GM21723 (cell line): ENCODE data around the gene BCAS3.

Source experiments
- ATAC-seq: cut with Tn5 transposase; IDR thresholded peaks from one replicate; pipeline ENCODE4 v1.9.1; 2021; ENCODE audit warnings: mild to moderate bottlenecking, moderate library complexity; ENCODE audit not compliant: unreplicated experiment

The BCAS3 gene

GRCh38 chr17:61175298-61176142 is 497.9 kb downstream of the BCAS3 start:
- ATAC-seq: no peak

- ATAC-seq: no peak
These were observed 499.7 kb downstream of the BCAS3 start for GRCh38 chr17:61177351-61177750.

- ATAC-seq: no peak
These were observed 500.6 kb downstream of the BCAS3 start for GRCh38 chr17:61178284-61178683.

- ATAC-seq: no peak
These were observed 501.7 kb downstream of the BCAS3 start for GRCh38 chr17:61179380-61179806.

GRCh38 chr17:61183793-61184192 is 506.1 kb downstream of the BCAS3 start:
- ATAC-seq: no peak

- ATAC-seq: no peak
These were observed 507.7 kb downstream of the BCAS3 start for GRCh38 chr17:61185385-61185784.

DNA sequence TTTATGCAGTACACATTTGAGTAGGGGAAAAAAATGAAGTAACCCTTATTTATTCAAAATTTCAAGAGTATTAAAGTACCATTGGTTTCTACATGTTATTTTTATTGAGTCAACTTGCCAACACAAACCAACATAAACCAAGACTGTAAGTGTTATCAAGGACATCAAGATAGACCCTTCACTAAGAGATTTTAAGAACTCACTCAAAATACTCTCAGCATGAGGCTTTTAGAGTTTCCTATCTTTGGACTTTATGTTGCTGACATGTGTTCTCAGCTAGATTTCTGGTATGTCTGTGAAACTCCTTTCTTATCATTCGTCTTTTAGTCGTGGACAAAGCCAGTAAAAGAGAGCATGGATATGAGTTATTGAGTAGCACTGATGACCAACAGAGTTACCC is 509.4 kb downstream of the BCAS3 start:
- ATAC-seq: no peak

DNA sequence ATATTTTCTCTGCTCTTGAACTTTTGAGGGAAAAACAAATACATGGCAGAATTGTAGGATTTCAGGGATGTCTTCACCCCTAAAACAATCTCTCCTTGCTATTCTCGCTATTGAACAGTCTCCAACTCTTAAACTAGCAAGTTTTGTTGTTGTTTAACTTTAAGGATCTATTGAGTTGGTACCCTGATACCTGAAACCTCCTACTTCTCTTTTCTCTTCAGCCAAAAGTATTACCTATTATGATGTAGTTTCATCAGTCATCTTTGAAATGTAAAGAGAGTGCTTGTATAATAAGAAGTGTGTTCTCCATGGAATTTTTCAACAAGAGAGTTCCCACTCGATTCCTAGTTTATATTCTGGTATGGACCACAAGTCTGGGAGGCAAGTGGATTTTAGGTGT is 510.4 kb downstream of the BCAS3 start:
- no peak for ATAC-seq

GRCh38 chr17:61189968-61190367 is 512.3 kb downstream of the BCAS3 start:
- no peak for ATAC-seq

GRCh38 chr17:61196302-61196704 is 518.7 kb downstream of the BCAS3 start:
- no peak for ATAC-seq

GRCh38 chr17:61196799-61197198 is 519.1 kb downstream of the BCAS3 start:
- ATAC-seq: no peak

DNA sequence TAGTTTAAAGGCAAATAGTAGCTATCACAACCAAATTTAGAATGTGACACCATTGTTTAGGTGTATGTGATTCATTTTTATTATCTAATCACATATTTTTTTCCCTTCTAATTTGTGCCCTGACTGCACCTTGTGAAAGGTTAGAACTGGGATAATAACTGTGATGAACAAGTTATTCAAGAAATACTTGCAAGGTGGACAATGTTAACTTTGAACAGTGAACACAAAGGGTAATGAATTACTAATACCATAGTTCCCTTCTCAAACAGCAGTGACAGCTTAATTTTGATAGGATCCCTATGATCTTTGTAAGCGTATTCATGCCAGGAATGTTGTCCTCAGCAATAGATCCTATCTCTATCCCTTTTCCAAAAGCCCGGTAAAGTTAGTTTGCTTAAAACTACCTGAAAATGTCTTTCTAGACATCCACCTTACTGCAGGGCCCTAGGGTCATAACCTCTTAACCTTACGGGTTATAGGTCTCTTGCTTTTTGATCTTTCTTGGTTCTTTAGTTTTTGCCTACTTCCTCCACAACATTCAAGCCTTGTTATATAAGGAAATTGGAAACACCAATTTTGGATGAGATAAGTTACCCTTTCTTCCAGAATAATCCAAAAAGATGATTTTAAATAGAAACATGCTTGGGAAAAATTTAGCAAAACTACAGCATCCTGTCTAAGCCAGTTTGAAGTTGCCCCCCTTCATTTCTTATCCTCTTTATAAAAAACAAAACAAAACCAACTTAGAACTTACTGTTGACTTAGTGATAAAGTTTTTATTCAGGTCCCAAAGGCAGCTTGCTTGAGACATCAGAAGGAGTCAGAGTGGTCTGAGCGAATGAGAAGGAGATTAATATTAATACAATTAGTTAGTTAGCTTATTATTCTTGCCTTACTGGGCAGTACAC is 522.0 kb downstream of the BCAS3 start:
- no peak for ATAC-seq

DNA sequence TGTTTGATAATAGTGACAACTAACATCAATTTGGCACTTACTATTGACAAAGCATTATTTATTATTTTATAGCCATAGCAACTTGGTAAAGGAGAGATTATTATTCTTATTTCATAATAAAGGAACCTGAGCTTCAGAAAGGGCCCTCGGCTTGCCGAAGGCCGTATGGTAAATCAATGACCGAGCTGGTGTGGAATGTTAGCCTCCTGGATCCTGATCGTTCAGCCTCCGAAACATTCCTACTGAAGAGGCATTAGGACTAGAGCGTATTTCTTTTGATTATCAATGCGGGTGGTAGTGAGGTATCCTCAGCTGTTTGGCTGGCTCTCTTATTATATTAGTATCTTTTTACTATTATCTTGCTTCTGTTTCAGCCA is 522.7 kb downstream of the BCAS3 start:
- ATAC-seq: no peak

- no peak for ATAC-seq
These were observed 523.6 kb downstream of the BCAS3 start for GRCh38 chr17:61201211-61201610.

DNA sequence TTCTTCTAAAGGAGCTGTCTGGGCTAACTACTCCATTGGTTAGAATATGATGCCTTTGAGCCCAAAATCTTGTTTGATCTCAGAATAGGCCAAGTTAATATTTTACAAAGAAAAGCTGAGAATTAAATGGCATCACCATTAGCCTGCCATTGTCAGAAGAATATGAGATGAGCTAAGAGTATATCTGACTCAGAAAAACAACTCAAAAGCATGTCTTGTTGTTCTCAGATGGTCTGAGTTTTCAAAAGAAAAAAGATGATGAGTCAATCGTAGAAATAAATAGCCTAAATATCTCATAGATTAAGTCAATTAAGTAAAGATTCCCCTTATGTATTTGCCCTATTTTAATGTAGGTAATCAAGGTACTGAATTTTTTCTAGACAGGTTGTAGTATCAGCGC is 524.9 kb downstream of the BCAS3 start:
- ATAC-seq: no peak

GRCh38 chr17:61203671-61204131 is 526.0 kb downstream of the BCAS3 start:
- no peak for ATAC-seq

- ATAC-seq: no peak
These were observed 526.8 kb downstream of the BCAS3 start for GRCh38 chr17:61204456-61204855.

DNA sequence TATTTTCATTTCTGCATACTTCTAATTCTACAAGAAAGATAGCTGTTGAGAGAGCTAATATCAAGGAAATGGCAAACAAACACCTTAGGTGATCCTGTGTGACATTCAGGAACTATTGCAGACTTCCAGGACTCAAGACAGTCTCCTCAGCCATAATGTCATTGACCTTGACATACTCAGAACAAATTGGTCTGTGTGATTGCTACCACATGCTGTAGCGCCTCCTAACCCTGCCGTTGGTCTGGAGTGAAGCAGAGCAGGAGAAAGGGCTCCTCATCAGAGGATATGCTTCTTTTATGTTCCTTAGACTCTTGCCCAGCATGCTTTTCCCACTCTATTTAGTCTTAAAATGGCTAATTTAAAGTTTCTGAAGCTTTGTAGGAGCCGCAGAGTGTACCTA is 527.8 kb downstream of the BCAS3 start:
- ATAC-seq: no peak

GRCh38 chr17:61205931-61206330 is 528.3 kb downstream of the BCAS3 start:
- no peak for ATAC-seq

GRCh38 chr17:61206922-61207321 is 529.3 kb downstream of the BCAS3 start:
- no peak for ATAC-seq

DNA sequence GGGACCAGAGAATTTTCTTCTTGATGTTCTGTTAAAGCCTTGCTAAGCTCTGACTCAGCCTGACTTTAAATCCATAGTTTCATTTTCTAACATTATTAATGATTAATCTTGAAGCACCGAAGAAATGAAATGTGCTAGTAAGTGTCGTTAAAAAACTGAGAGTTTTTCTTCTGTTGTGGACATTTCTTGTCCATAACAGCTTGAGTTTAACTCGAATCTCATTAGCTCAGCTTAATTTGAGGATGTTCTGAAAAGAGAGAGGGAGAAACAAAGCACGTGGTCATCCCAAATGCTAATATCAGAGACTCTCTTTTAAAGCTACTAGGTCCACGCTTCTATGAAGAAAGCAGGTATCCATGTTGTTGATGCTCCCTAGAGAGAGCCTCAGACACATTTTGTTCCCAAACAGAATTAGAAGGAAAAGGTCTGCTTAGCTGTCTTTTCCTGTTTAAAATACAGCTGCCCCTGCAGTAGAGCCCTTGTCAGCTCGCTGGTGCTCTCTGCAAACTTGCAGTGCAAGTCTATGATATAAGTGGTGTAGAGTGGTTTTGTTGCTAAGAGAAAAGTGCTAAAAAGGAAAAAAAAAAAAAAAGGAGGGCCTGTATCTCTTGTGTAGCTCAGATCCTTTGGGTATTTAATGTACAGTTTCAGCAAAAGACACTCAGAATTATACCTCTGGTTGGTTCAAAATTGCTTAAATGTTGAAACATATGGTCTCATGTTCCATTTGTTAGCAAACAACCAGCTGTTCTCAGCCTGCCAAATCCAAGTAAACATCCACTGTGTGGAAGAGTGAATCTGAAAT is 530.9 kb downstream of the BCAS3 start:
- no peak for ATAC-seq
